Parathyroid adenoma (tissue), 2 donors: ENCODE results near the gene PARP3.
"Not testable (repeated sequence)": the region's sequence is repeated elsewhere in the genome, so short reads cannot be mapped to it uniquely, and the experiment has no call there.

ENCODE experiments used
- H2AFZ ChIP-seq: fragments of 300-600 bp; sonication (generic); one replicate; pipeline ENCODE4 v1.7.0; 2017; ENCODE audit warnings: antibody characterized with exemption, mild to moderate bottlenecking
- H3K27ac ChIP-seq: fragments of 300-600 bp; sonication (generic); one replicate; pipeline ENCODE4 v1.7.0; 2017
- H3K27me3 ChIP-seq: fragments of 300-600 bp; sonication (generic); one replicate; pipeline ENCODE4 v1.7.0; 2017; ENCODE audit warnings: low read length; ENCODE audit not compliant: control insufficient read depth, insufficient read depth
- H3K36me3 ChIP-seq: fragments of 300-600 bp; sonication (generic); one replicate; pipeline ENCODE4 v1.7.0; 2017; ENCODE audit warnings: low read length; ENCODE audit not compliant: control insufficient read depth, insufficient read depth
- H3K4me1 ChIP-seq: fragments of 300-600 bp; sonication (generic); one replicate; pipeline ENCODE4 v1.7.0; 2017; ENCODE audit warnings: control low read depth
- H3K4me2 ChIP-seq: fragments of 300-600 bp; sonication (generic); one replicate; pipeline ENCODE4 v1.7.0; 2017; ENCODE audit warnings: low read length
- H3K4me3 ChIP-seq: fragments of 300-600 bp; sonication (generic); one replicate; pipeline ENCODE4 v1.7.0; 2017; ENCODE audit warnings: low read depth, low read length
- H3K79me2 ChIP-seq: fragments of 300-600 bp; sonication (generic); one replicate; pipeline ENCODE4 v1.7.0; 2017; ENCODE audit warnings: control low read depth
- H3K9ac ChIP-seq: fragments of 300-600 bp; sonication (generic); one replicate; pipeline ENCODE4 v1.7.0; 2017; ENCODE audit warnings: mild to moderate bottlenecking
- H3K9me3 ChIP-seq: fragments of 300-600 bp; sonication (generic); one replicate; pipeline ENCODE4 v1.7.0; 2017; ENCODE audit warnings: low read length; ENCODE audit not compliant: control insufficient read depth
- CTCF ChIP-seq: fragments of 300-600 bp; sonication (generic); IDR thresholded peaks from one replicate; pipeline ENCODE4 v1.7.0; 2017; ENCODE audit warnings: antibody characterized with exemption, mild to moderate bottlenecking
- donor health status: primary hyperparathyroidism.

Gene PARP3

GRCh38 chr3:51988286-51989146, 46.4 kb downstream of the PARP3 start:
- Histone ChIP-seq H3K4me3 (no peak overlapping the region), H3K36me3 (no peaks in the 10 kb centered on the region), H3K79me2 (no peaks in the 10 kb centered on the region), H3K9ac (no peak overlapping the region), H2AFZ (no peak overlapping the region), H3K9me3 (no peaks in the 10 kb centered on the region), H3K4me1 (no peaks in the 10 kb centered on the region), H3K27me3 (no peaks in the 10 kb centered on the region), H3K4me2 (no peak overlapping the region), H3K27ac (no peak overlapping the region)
- TF ChIP-seq CTCF = no peak

- not testable (repeated sequence) for H3K36me3 ChIP-seq, H2AFZ ChIP-seq, H3K27me3 ChIP-seq, H3K9me3 ChIP-seq, H3K4me3 ChIP-seq, H3K27ac ChIP-seq, H3K9ac ChIP-seq, H3K4me2 ChIP-seq, H3K79me2 ChIP-seq
- peaks cover 10% of the 10 kb centered on the region for H3K4me1 ChIP-seq
Observed at GRCh38 chr3:51990501-51990971, 48.4 kb downstream of the PARP3 start.

- Histone ChIP-seq H3K27me3 (no peaks in the 10 kb centered on the region), H3K9me3 (no peaks in the 10 kb centered on the region), H2AFZ (no peak overlapping the region), H3K4me2 (no peak overlapping the region), H3K9ac (no peak overlapping the region), H3K4me3 (no peak overlapping the region), H3K36me3 (no peaks in the 10 kb centered on the region), H3K79me2 (peaks cover 5% of the 10 kb centered on the region), H3K4me1 (peaks cover 10% of the 10 kb centered on the region), H3K27ac (no peak overlapping the region)
- no peak for TF ChIP-seq CTCF
Observed at GRCh38 chr3:51992017-51992682, 50.0 kb downstream of the PARP3 start.

GRCh38 chr3:51993657-51994056, 51.5 kb downstream of the PARP3 start:
- H3K27ac ChIP-seq, H3K36me3 ChIP-seq, H3K4me2 ChIP-seq, H3K9me3 ChIP-seq, H3K4me3 ChIP-seq, H3K9ac ChIP-seq, H3K27me3 ChIP-seq, H2AFZ ChIP-seq, H3K79me2 ChIP-seq: not testable (repeated sequence)
- peaks cover 10% of the 10 kb centered on the region for H3K4me1 ChIP-seq

GRCh38 chr3:51994530-51994929, 52.4 kb downstream of the PARP3 start:
- Histone ChIP-seq H3K4me3 (no peak overlapping the region), H3K27ac (no peak overlapping the region), H3K27me3 (no peaks in the 10 kb centered on the region), H3K79me2 (peaks cover 5% of the 10 kb centered on the region), H2AFZ (no peak overlapping the region), H3K36me3 (no peaks in the 10 kb centered on the region), H3K4me2 (peak overlapping the region; percentile 95), H3K4me1 (peaks cover 10% of the 10 kb centered on the region), H3K9me3 (no peaks in the 10 kb centered on the region), H3K9ac (no peak overlapping the region)
- no peak for TF ChIP-seq CTCF
